HG03135 (cell line): ENCODE results near the gene TBC1D3D.
"Not testable (repeated sequence)": the region's sequence is repeated elsewhere in the genome, so short reads cannot be mapped to it uniquely, and the experiment has no call there.

Source experiments
- ATAC-seq: cut with Tn5 transposase; IDR thresholded peaks from one replicate; pipeline ENCODE4 v1.9.1; 2021; ENCODE audit warnings: mild to moderate bottlenecking, moderate library complexity; ENCODE audit not compliant: unreplicated experiment

TBC1D3D gene

GRCh38 chr17:38003676-38004075 lies at the start of gene TBC1D3D:
Gene TBC1D3D (plus strand): TSS chr17:38003976. CDS start chr17:38005561, 1,585 bp downstream.
- not testable (repeated sequence) for ATAC-seq

- not testable (repeated sequence) for ATAC-seq
Measured at GRCh38 chr17:37988960-37989359, 14.8 kb upstream of the TBC1D3D start, which contains the start of gene TBC1D3L. Gene TBC1D3L (minus strand): TSS chr17:37989060. CDS start chr17:37987520, 1,540 bp downstream.
